GM21825 (cell line): ENCODE measurements around the gene ATP9A.
"Not testable (repeated sequence)": the region's sequence is repeated elsewhere in the genome, so short reads cannot be mapped to it uniquely, and the experiment has no call there.

Experiments used
- ATAC-seq: cut with Tn5 transposase; IDR thresholded peaks from one replicate; pipeline ENCODE4 v1.9.1; 2021; ENCODE audit warnings: mild to moderate bottlenecking, moderate library complexity; ENCODE audit not compliant: unreplicated experiment

Gene ATP9A

DNA sequence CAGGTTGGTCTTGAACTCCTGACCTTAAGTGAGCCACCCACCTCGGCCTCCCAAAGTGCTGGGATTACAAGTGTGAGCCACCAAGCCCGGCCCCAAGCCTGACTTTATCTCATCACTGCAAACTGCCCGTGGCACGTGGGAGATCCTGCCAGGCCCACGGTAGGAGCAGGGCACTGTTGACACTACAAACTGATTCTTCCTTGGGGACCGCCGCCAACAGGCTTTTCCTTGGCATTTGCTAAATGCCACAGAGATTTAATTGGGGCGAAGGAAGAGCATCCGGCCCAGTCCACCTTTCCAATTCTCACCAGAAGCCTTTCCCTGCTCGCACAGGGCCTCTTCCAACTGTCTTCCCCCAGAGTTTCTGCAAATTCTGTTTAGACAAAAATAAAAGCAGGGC lies 11.0 kb downstream of the ATP9A start:
- ATAC-seq: no peak

DNA sequence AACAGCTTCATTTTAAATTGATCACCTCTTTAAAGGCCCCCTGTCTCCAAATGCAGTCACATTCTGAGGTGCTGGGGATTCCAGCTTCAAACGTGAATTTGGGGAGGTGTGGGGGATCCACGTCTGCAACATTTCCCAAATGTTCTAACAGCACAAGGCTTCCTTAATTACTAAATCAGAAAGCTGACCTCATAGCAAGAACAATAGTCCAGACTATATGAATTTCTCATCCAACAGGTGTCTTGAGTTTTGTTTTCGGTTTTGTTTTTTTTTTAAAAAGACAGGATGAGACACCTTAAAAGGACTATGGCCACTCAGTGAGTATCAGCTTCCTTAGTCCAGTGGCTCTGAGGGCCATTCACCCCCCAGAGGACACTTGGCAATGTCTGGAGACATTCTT lies 11.5 kb downstream of the ATP9A start:
- ATAC-seq: no peak

DNA sequence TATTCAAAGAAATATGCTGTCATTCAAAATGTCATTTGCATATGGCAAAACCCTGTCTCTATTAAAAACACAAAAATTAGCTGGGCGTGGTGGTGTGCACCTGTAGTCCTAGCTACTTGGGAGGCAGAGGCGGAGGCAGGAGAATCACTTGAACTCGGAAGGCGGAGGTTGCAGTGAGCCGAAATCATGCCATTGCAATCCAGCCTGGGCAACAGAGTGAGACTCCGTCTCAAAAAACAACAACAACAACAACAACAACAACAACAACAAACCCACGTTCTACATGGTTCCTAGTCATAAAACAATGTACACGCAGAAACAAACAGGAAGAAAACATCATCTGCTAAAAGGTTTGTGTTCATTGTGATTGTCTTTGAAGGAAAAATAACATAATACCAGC lies 15.0 kb downstream of the ATP9A start:
- not testable (repeated sequence) for ATAC-seq

- no peak for ATAC-seq
Observed at GRCh38 chr20:51752343-51752951, 15.7 kb downstream of the ATP9A start.

GRCh38 chr20:51750770-51751388 lies 17.3 kb downstream of the ATP9A start:
- ATAC-seq: no peak

GRCh38 chr20:51750037-51750769 lies 18.0 kb downstream of the ATP9A start:
- no peak for ATAC-seq

- no peak for ATAC-seq
Observed at GRCh38 chr20:51749674-51750036, 18.5 kb downstream of the ATP9A start.

- no peak for ATAC-seq
Observed at GRCh38 chr20:51747182-51747911, 20.8 kb downstream of the ATP9A start.

- no peak for ATAC-seq
Observed at GRCh38 chr20:51745804-51746203, 22.4 kb downstream of the ATP9A start.

DNA sequence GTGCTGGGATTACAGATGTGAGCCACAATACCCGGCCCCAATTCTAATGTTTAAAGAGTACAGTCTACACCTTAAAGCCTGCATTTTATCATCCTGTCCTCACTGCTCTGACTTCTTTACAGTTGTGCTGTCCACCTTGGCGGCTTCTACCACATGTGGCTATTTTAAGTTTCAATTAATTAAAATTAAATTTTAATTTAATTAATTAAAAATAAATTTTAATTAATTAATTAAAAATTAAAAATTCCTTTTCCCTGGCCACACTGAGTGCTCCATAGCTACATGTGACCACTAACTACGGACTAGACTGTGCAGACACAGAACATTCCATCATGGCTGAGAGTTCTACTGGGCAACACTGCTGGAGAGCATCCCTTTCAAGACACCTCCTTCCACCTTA lies 27.4 kb downstream of the ATP9A start:
- no peak for ATAC-seq

DNA sequence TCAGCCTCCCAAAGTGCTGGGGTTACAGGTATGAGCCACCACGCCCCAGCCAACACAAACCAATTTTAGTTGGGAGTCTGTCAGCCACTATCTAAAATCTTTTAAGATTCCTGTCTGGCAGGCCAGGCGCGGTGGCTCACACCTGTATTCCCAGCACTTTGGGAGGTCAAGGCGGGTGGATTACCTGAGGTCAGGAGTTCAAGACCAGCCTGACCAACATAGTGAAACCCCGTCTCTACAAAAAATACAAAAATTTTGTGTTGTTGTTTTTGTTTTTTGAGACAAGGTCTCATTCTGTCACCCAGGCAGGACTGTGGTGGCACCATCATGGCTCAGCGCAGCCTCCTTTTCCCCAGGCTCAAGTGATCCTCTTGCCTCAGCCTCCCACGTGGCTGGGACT lies 27.9 kb downstream of the ATP9A start:
- not testable (repeated sequence) for ATAC-seq

DNA sequence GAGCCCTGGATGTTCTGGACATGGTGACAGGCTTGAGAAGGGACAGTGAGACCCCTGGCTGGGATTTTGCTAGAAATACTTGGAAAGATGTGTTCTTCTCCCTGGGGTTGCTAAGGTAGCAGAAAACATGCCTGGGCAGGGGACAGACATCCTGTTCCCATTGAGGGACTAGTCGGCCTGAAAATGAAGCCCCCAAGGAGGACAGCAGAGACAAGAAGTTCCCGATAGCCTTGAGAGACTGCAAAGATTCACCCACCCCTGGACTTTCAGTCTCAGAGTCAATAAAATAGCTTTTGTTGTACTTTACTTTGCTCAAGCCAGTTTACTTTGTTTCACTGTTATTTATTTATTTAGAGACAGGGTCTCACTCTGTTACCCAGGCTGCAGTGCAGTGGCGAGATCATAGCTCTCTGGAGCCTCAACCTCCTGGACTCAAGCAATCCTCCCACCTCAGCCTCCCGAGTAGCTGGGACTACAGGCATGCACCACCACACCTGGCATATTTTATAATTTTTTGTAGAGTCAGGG lies 28.4 kb downstream of the ATP9A start:
- ATAC-seq: no peak

GRCh38 chr20:51738877-51739447 lies 29.2 kb downstream of the ATP9A start:
- no peak for ATAC-seq

GRCh38 chr20:51738261-51738660 lies 29.9 kb downstream of the ATP9A start:
- not testable (repeated sequence) for ATAC-seq

DNA sequence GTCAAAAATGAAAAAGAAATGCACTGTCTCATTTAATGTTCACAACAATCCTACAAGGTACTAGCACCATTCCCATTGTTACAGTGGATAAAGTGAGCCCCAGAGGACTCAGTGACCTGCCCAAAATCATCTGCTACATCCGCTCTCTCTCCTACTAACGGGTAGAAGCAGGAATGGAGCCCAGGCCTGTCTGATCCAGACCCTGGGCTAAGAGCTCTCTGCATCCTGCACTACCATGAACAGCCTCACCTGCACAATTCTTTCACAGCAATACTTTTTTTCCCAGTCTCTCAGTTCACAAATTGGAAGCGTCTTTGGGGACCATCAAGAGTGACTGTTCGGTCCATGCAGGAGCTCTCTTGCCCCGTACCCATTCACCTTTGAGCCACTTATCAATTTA lies 31.2 kb downstream of the ATP9A start:
- ATAC-seq: no peak

- ATAC-seq: no peak
Observed at GRCh38 chr20:51735728-51736600, 32.2 kb downstream of the ATP9A start.

- no peak for ATAC-seq
Observed at GRCh38 chr20:51734876-51735720, 33.1 kb downstream of the ATP9A start.

DNA sequence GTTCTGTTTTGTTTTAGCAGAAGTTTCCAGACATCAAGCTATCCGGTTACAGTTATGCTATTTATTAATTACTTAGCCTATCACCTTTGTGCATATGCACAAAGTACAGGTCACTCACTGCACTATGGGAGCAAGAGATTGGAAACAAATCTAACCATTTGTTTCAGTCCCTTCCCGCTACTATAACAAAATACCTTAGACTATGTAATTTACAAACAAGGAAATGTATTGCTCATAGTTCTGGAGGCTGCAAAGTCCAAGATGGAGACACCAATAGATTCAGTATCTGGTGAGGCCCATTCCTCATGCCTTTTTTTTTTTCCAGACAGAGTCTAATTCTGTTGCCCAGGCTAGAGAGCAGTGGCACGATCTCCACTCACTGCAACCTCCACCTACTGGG lies 35.1 kb downstream of the ATP9A start:
- no peak for ATAC-seq

GRCh38 chr20:51732096-51732791 lies 35.9 kb downstream of the ATP9A start:
- no peak for ATAC-seq
